GM19395 (cell line): ENCODE results near the gene PYGL.
"Not testable (repeated sequence)": the region's sequence is repeated elsewhere in the genome, so short reads cannot be mapped to it uniquely, and the experiment has no call there.

Experiments
- ATAC-seq: cut with Tn5 transposase; IDR thresholded peaks from one replicate; pipeline ENCODE4 v1.9.1; 2021; ENCODE audit warnings: mild to moderate bottlenecking, moderate library complexity; ENCODE audit not compliant: unreplicated experiment

The PYGL gene

DNA sequence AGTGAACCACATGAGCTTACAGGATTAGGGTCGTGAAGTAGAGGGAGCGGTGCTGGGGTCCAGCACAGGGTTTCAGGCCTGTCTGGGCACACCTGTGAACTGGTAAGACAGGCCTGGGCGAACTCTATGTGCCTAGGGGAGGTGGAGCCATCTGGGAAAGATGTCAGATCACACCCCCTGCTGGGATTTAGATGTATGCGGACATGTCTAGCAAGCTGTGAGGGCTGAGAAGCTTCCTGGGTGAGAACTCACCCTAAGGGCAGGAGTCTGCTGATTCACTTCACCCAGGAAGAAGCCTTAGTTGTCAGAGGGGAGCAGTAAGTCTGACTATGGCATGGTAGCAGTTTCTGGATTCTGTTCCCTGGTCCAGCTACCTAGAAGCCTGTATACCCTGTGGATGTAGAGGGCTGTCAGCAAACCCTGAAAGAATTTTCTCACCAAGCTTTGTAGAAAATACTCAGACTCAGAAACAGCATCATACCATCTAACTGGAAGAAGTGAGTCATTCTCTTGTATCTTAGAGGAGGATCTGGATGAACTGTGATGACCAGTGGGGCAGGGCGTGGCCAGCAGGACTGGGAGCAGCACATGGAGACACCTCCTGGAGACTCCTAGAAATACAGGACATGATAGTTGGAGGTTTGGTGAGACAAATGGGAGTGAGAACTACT, 11.2 kb upstream of the PYGL start:
- ATAC-seq = no peak

DNA sequence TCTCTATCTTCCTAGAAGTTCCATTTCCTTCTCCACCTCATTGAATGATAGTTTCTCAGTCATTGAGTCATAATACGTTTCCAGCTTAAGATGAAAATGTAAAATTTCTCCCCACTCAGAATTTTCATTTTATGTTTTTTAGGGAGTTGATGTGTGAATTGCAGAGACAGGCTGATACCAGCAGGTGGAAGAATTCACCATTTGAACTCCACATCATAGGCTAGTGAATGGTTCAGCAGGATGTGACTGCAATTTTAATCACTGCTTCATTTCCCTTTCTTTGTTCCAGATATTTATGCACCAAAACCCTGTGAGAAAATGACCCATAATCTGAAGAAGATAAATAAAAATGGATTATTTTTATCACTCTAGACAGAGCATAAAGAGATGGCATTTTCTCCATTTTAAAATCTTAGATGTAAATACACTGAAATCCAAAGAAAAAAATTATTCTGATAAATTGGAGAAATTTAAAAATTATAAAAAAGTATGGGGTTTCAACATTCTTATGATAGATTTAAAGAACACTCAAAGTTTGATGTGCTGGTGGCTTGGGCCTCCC, 10.6 kb upstream of the PYGL start:
- ATAC-seq = peak; percentile 58

DNA sequence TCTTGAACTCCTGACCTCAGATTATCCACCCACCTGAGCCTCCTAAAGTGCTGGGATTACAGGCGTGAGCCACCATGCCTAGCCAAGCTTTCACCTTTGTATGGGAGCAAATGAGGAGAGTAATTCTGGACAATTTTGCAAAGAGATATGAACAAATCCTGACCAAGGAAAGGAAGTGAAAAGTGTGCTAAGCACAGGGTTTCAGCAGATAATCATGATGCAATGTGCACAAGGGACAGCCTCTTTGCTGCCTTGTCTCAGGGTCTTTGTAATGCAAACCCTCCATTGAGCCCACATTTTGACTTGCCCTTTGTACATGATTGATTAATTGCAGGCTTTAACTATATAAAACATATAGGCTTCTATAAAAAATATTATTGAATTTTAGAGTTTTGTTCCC, 9.2 kb upstream of the PYGL start:
- ATAC-seq = no peak

- no peak for ATAC-seq
Measured at GRCh38 chr14:50951032-50951431, 6.7 kb upstream of the PYGL start.

- no peak for ATAC-seq
Measured at GRCh38 chr14:50948205-50948604, 3.9 kb upstream of the PYGL start.

GRCh38 chr14:50947446-50947845, 3.2 kb upstream of the PYGL start:
- ATAC-seq = no peak

DNA sequence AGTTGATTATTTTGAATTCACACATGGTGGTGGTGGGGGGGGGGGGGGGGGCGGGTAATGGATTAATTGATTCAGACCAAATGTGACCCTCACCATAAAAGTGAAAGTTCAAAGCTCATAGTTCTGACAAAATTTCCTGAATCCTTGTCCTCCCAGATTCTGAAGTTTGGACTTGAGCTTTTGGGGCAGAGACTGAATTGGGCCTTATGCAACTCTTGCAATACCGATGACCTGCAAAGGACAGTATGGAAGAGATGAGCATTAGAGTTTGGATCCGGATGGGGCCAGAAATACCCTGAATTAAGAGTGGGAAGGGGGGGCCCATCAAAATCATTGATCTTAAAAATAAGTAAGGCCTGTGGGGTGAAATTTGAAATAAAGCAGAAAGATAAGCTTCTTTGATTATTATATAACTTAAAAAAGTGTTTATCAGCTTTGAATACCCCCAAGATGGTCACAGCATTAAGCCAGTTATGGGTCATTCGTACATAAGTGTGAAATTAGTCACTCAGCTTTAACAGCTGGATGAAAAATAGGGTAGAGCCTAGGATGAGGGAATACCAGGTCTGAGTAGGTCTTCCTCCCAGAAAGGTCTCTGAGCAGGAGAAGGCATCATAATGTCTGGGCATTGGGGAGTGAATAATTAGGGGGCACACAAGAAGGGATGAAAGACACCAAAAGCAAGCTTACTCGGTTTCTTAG, 2.1 kb upstream of the PYGL start:
- no peak for ATAC-seq

GRCh38 chr14:50944647-50945413, 547 bp upstream of the PYGL start:
- peak; percentile 30 for ATAC-seq

- no peak for ATAC-seq
Measured at GRCh38 chr14:50943261-50943942, 881 bp downstream of the PYGL start.

DNA sequence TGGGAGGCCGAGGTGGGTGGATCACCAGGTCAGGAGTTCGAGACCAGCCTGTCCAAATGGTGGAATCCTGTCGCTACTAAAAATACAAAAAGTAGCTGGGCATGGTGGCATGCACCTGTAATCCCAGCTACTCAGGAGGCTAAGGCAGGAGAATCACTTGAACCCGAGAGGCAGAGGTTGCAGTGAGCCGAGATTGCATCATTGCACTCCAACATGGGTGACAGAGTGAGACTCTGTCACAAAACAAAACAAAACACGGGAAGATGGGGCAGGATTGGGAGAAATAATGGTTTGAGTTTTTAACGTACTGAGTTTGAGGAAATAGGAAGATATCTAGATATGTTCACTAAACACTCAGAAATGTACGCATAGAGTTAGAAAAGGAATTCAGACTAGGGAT, 2.6 kb downstream of the PYGL start:
- not testable (repeated sequence) for ATAC-seq

- no peak for ATAC-seq
Measured at GRCh38 chr14:50941151-50941550, 3.1 kb downstream of the PYGL start.

DNA sequence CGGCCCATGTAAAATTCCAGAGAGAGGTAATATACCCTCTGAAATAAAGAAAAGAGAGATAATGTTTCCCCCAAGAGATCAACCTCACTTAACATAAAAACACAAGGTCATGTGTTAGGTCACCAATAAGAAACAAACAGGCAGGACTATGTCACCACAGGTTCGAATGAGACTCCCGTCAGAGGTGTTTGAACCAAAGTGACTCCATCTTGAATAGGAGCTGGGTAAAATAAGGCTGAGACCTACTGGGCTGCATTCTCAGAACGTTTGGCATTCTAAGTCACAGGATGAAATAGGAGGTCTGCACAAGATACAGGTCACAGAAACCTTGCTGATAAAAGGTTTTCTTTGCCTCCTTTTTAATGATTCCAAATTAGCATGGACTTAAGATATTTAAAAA, 6.5 kb downstream of the PYGL start:
- ATAC-seq = no peak

GRCh38 chr14:50937325-50937724, 7.0 kb downstream of the PYGL start:
- no peak for ATAC-seq

DNA sequence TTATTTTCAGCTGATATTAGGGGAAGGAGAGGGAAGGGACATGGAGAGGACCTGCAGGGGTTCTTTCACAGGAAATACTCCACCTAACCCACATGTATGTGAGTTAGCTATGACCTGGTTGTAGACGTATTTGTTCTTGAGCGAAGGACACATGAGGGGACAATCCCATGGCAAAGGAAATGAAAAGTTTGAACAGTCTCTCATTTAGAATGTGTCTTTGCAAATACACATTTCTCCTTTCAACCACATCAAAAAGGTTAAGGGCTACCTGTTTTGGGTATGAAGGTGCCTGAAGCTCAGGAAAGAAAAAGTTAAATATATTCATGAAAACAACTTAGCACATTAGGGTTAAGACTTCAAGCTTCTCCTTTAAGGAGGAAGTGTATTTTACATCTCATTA, 7.4 kb downstream of the PYGL start:
- ATAC-seq = no peak

- ATAC-seq = no peak
Measured at GRCh38 chr14:50936016-50936340, 8.3 kb downstream of the PYGL start.

- ATAC-seq = no peak
Measured at GRCh38 chr14:50935126-50936015, 8.9 kb downstream of the PYGL start.

GRCh38 chr14:50932592-50933495, 11.4 kb downstream of the PYGL start:
- no peak for ATAC-seq

GRCh38 chr14:50932156-50932555, 12.1 kb downstream of the PYGL start:
- no peak for ATAC-seq

DNA sequence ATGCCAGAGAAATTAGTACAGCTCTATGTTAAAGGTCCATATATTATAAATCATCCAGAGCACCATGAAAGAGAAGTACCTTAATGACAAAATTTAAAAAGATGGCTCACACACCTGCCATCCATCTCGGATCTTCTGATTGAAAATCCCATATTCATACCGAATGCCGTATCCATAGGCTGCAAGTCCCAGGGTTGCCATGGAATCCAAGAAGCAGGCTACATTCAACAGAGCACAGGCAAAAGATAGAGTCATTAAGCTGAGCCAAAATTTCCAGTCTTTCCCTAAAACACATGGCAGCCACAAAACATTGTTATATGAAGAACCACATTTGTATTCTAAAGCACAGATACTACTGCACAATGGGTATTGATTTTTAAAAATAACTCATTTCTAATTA, 12.7 kb downstream of the PYGL start:
- ATAC-seq = no peak
